SK-N-SH treated with all-trans-retinoic acid at 6 μM for 48 hours (cell line): ENCODE results near the gene OLFML2A.

Source experiments
- ARNTL ChIP-seq: fragments of 450-650 bp; formaldehyde crosslinking; IDR thresholded peaks from 2 replicates; pipeline ENCODE4 v1.5.0; 2020; ENCODE audit warnings: low read depth, mild to moderate bottlenecking, moderate library complexity, borderline replicate concordance
- BACH2 ChIP-seq: fragments of 250-450 bp; sonication (Bioruptor Pico); IDR thresholded peaks from 2 replicates; pipeline ENCODE4 v1.9.0; 2021; ENCODE audit warnings: mild to moderate bottlenecking, borderline replicate concordance
- CSRNP3 ChIP-seq: fragments of 250-450 bp; sonication (Bioruptor Pico); IDR thresholded peaks from 2 replicates; pipeline ENCODE4 v1.5.1; 2021; ENCODE audit warnings: mild to moderate bottlenecking, moderate library complexity
- GLIS3 ChIP-seq: fragments of 250-450 bp; sonication (Bioruptor Pico); IDR thresholded peaks from 2 replicates; pipeline ENCODE4 v1.5.0; 2020; ENCODE audit warnings: mild to moderate bottlenecking, moderate library complexity
- OSR1 ChIP-seq: fragments of 250-450 bp; sonication (Bioruptor Pico); IDR thresholded peaks from 2 replicates; pipeline ENCODE4 v1.8.0; 2022; ENCODE audit warnings: moderate library complexity, mild to moderate bottlenecking, inconsistent platforms
- PATZ1 ChIP-seq: fragments of 250-450 bp; sonication (Bioruptor Pico); IDR thresholded peaks from 2 replicates; pipeline ENCODE4 v1.8.0; 2020; ENCODE audit warnings: mild to moderate bottlenecking, moderate library complexity, borderline replicate concordance
- POU6F1 ChIP-seq: fragments of 250-450 bp; sonication (Bioruptor Pico); IDR thresholded peaks from 2 replicates; pipeline ENCODE4 v1.8.0; 2021; ENCODE audit warnings: low read depth, mild to moderate bottlenecking, moderate library complexity, borderline replicate concordance
- PPARA ChIP-seq: fragments of 250-450 bp; sonication (Bioruptor Pico); IDR thresholded peaks from 2 replicates; pipeline ENCODE4 v1.5.0; 2020; ENCODE audit warnings: mild to moderate bottlenecking, borderline replicate concordance
- RARB ChIP-seq: fragments of 250-450 bp; sonication (Bioruptor Pico); IDR thresholded peaks from 2 replicates; pipeline ENCODE4 v1.8.0; 2021; ENCODE audit warnings: mild to moderate bottlenecking, moderate library complexity
- ZC3H10 ChIP-seq: fragments of 250-450 bp; sonication (Bioruptor Pico); IDR thresholded peaks from 2 replicates; pipeline ENCODE4 v1.5.1; 2021; ENCODE audit warnings: mild to moderate bottlenecking, moderate library complexity
- ZFP3 ChIP-seq: fragments of 250-450 bp; sonication (Bioruptor Pico); IDR thresholded peaks from 2 replicates; pipeline ENCODE4 v1.5.0; 2020; ENCODE audit warnings: mild to moderate bottlenecking, moderate library complexity
- ZFP30 ChIP-seq: fragments of 450-650 bp; formaldehyde crosslinking; IDR thresholded peaks from 2 replicates; pipeline ENCODE4 v1.5.0; 2022; ENCODE audit warnings: mild to moderate bottlenecking, moderate library complexity
- ZNF565 ChIP-seq: fragments of 450-650 bp; formaldehyde crosslinking; conservative IDR thresholded peaks from 2 replicates; pipeline ENCODE4 v1.5.0; 2020; ENCODE audit warnings: low read depth, mild to moderate bottlenecking, moderate library complexity
- ZNF8 ChIP-seq: fragments of 450-650 bp; formaldehyde crosslinking; IDR thresholded peaks from 2 replicates; pipeline ENCODE4 v1.5.0; 2020; ENCODE audit warnings: mild to moderate bottlenecking, moderate library complexity

- TF ChIP-seq PPARA (CRISPR knock-in tag) (no peak), ZFP3 (CRISPR knock-in tag) (no peak), ZC3H10 (CRISPR knock-in tag) (no peak), OSR1 (CRISPR knock-in tag) (no peak), RARB (no peak), ARNTL (CRISPR knock-in tag) (no peak), GLIS3 (no peak), ZFP30 (no peak), ZNF565 (CRISPR knock-in tag) (no peak), CSRNP3 (CRISPR knock-in tag) (no peak), PATZ1 (CRISPR knock-in tag) (no peak), ZNF8 (CRISPR knock-in tag) (no peak), BACH2 (no peak), POU6F1 (CRISPR knock-in tag) (no peak)
These were observed 78.6 kb downstream of the OLFML2A start for GRCh38 chr9:124855566-124855943.
